ENCODE results near the gene IPCEF1. TPM values are rescaled to one million over a fixed set of nuclear protein-coding genes. Genes with fewer than 3 reads are reported as not detected.

The IPCEF1 gene
- total RNA-seq, 4 donors from 2014 or later = 34.4 to 86.4 (median 73.6) TPM

DNA sequence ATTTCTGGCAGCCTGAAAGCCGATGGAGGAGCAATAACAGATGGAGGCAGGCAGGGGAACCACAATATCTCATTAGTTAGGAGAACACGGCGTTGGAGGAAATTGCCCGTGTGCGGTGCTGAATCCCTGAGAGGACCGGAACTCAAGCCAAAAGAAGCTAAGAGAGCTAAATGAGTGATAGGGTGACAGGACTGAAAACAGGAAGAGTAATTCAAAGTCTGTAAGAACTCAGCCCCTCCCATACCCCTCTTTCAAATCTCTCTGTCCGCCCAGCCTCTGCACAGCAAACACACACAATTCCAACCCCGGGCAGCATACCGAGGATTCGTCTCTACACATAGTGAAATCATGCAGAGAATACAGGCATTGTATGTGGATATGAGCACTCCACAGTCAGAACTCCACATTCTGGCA is 2.6 kb upstream of the IPCEF1 start:
- intact Hi-C loops (cut with DNase I) = no loop called here
- no peak for TF ChIP-seq POLR2A (IDR thresholded peaks at IDR 0.05)
- TF ChIP-seq, protein P1, sequence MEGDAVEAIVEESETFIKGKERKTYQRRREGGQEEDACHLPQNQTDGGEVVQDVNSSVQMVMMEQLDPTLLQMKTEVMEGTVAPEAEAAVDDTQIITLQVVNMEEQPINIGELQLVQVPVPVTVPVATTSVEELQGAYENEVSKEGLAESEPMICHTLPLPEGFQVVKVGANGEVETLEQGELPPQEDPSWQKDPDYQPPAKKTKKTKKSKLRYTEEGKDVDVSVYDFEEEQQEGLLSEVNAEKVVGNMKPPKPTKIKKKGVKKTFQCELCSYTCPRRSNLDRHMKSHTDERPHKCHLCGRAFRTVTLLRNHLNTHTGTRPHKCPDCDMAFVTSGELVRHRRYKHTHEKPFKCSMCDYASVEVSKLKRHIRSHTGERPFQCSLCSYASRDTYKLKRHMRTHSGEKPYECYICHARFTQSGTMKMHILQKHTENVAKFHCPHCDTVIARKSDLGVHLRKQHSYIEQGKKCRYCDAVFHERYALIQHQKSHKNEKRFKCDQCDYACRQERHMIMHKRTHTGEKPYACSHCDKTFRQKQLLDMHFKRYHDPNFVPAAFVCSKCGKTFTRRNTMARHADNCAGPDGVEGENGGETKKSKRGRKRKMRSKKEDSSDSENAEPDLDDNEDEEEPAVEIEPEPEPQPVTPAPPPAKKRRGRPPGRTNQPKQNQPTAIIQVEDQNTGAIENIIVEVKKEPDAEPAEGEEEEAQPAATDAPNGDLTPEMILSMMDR (IDR thresholded peaks at IDR 0.05) = no peak
- H3K4me3 ChIP-seq (replicated peaks in 1 of 3) = no peak overlapping the region
- H3K27ac ChIP-seq = no peak overlapping the region
- 60 to 70% methylated on average over 10 of the region's 10 CpGs for WGBS, 2 donors
- H3K27me3 ChIP-seq = no peaks in the 10 kb centered on the region
- H3K4me1 ChIP-seq = no peaks in the 10 kb centered on the region
- no peak for DNase-seq
- no peaks in the 10 kb centered on the region for H3K9me3 ChIP-seq
- H3K36me3 ChIP-seq = no peaks in the 10 kb centered on the region

DNA sequence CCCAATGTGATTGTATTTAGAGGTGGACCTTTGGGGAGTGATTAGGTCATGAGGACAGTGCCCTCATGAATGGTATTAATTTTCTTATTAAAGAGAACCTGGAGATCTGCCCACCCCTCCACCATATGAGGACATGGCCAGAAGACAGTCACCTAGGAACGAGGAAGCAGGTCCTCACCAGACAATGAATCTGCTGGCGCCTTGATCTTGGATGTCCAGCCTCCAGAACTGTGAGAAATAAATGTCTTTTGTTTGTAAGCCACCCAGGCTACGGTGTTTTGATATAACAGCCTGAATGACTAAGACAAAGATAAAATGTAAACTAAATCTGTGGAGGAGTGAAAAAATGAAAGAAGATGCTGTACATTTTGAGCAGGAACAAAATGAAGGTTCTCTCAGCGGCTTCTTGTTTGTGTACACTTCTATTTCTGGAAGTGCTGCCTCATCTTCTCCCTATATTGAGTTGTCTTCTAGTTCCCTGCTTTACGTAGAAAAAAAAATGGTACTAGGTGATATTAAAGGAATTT is 1.5 kb upstream of the IPCEF1 start:
- 93 to 94% methylated on average over 5 of the region's 5 CpGs for WGBS, 2 donors
- intact Hi-C loops (cut with DNase I) = no loop called here
- DNase-seq = no peak

DNA sequence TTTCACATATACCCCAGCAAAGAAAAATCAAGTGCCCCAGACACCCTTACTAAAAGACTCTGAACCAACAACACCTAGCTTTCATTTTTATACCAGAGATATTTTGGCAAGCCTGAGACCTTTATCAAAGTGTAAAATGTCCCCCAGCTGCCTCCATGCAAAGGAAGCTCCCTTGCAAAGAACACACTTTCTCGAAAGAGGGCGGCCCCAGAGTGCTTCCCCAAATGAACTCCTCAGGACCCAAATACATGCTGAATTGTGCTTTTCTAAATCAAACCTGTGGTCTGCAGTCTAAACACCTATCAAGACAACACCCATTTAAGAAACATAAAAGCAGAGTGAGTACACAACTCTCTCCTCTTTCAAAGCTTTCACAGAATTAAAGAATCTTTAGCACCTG is 490 bp downstream of the IPCEF1 start:
- Histone ChIP-seq H3K27me3 (no peaks in the 10 kb centered on the region), H3K4me3 (replicated peaks in 1 of 3) (no peak overlapping the region), H3K36me3 (no peaks in the 10 kb centered on the region), H3K9me3 (no peaks in the 10 kb centered on the region), H3K27ac (no peak overlapping the region), H3K4me1 (peaks cover 0 to 9% of the 10 kb centered on the region in 2 donors)
- 84 to 93% methylated on average over 2 of the region's 2 CpGs for WGBS, 2 donors
- TF ChIP-seq, protein P1 (IDR thresholded peaks at IDR 0.05) = no peak
- no peak for TF ChIP-seq POLR2A (IDR thresholded peaks at IDR 0.05)
- intact Hi-C loops (cut with DNase I) = no loop called here
- no peak for DNase-seq

More for the DNA sequence above, 1.5 kb upstream of the IPCEF1 start:
- no peaks in the 10 kb centered on the region for H3K9me3 ChIP-seq
- no peak overlapping the region for H3K4me3 ChIP-seq (replicated peaks in 1 of 3)
- peaks cover 0 to 4% of the 10 kb centered on the region in 2 donors for H3K4me1 ChIP-seq
- TF ChIP-seq POLR2A (IDR thresholded peaks at IDR 0.05) = no peak
- TF ChIP-seq, protein P1 (IDR thresholded peaks at IDR 0.05) = no peak
- H3K27ac ChIP-seq = no peak overlapping the region
- H3K27me3 ChIP-seq = no peaks in the 10 kb centered on the region
- H3K36me3 ChIP-seq = no peaks in the 10 kb centered on the region

GRCh38 chr6:154354265-154354777 is 2.3 kb downstream of the IPCEF1 start:
- no peak overlapping the region for H3K4me3 ChIP-seq (replicated peaks in 1 of 3)
- no peak overlapping the region for H3K27ac ChIP-seq
- intact Hi-C loops (cut with DNase I) = no loop called here
- no peaks in the 10 kb centered on the region for H3K36me3 ChIP-seq
- no peak for DNase-seq
- no peaks in the 10 kb centered on the region for H3K27me3 ChIP-seq
- WGBS, 2 donors = 93% methylated on average over 8 of the region's 8 CpGs
- no peaks in the 10 kb centered on the region for H3K9me3 ChIP-seq
- H3K4me1 ChIP-seq = peaks cover 7 to 20% of the 10 kb centered on the region in 2 donors
- TF ChIP-seq POLR2A (IDR thresholded peaks at IDR 0.05) = no peak
- TF ChIP-seq, protein P1 (IDR thresholded peaks at IDR 0.05) = no peak

DNA sequence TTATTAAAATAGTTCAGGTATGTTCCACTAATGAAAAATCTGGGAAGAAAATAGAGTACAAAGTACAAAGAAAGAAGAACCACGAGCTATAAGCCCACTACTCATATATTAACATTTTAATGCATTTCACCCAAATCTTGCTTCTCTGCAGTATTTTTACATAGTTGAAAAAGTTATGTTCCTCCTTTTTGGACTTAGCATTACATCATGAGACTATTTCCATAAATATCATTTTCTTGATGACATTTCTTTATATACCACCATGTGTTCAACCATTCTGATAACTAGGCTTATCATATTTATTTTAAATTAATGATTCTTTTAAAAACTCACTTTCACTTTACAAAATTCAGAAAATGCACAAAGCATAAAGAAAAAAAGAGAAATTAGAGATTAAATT is 3.0 kb downstream of the IPCEF1 start:
- DNase-seq = no peak
- 85 to 92% methylated on average over 1 of the region's 1 CpG for WGBS, 2 donors
- Histone ChIP-seq H3K36me3 (no peaks in the 10 kb centered on the region), H3K4me3 (replicated peaks in 1 of 3) (no peak overlapping the region), H3K27me3 (no peaks in the 10 kb centered on the region), H3K4me1 (peaks cover 14 to 27% of the 10 kb centered on the region in 2 donors), H3K27ac (peak overlapping the region in 2 of 3 donors; percentile 43 to 61), H3K9me3 (no peaks in the 10 kb centered on the region)
- TF ChIP-seq, protein P1 (IDR thresholded peaks at IDR 0.05) = no peak
- TF ChIP-seq POLR2A (IDR thresholded peaks at IDR 0.05) = no peak
- intact Hi-C loops (cut with DNase I) = no loop called here

Measured in thyroid gland (tissue), 4 donors.